Hepatocyte (in vitro differentiated cells): ENCODE results near the gene CCDC91.

Experiments used
- EZH2 ChIP-seq: fragments of 200-600 bp; sonication (generic); IDR thresholded peaks from 2 replicates; pipeline ENCODE4 v1.6.1; 2016; ENCODE audit warnings: antibody characterized with exemption, mild to moderate bottlenecking, borderline replicate concordance
- EZH2phosphoT487 ChIP-seq: fragments of 200-600 bp; sonication (generic); IDR thresholded peaks from one replicate; pipeline ENCODE4 v1.6.1; 2018; ENCODE audit warnings: antibody characterized with exemption, mild to moderate bottlenecking, low read depth, moderate library complexity; ENCODE audit not compliant: unreplicated experiment, severe bottlenecking
- TF ChIP-seq, protein P1 (sequence below): fragments of 200-600 bp; sonication (generic); IDR thresholded peaks from 2 replicates; pipeline ENCODE4 v1.5.1; 2016; ENCODE audit warnings: antibody characterized with exemption, mild to moderate bottlenecking; ENCODE audit not compliant: poor library complexity

DNA sequence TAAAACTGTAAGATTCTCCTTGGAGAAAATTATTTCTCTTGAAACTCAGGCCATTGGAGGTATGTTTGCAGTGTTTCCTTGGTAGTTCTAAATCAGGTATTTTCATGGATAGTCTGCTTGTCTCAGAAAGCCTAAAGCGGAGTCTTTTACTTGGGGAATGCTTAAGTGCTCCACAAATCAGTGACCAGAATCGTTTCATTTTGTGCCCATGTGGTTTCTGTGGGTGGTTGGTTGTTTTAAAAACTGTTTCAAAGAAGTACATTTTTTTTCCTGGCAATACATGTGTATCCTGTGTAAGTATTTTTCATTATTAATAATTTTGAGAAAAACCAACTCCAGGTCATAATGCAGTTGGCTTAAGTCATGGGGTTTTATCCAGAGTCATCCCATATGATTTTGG is 33.6 kb downstream of the CCDC91 start:
- TF ChIP-seq, protein P1, sequence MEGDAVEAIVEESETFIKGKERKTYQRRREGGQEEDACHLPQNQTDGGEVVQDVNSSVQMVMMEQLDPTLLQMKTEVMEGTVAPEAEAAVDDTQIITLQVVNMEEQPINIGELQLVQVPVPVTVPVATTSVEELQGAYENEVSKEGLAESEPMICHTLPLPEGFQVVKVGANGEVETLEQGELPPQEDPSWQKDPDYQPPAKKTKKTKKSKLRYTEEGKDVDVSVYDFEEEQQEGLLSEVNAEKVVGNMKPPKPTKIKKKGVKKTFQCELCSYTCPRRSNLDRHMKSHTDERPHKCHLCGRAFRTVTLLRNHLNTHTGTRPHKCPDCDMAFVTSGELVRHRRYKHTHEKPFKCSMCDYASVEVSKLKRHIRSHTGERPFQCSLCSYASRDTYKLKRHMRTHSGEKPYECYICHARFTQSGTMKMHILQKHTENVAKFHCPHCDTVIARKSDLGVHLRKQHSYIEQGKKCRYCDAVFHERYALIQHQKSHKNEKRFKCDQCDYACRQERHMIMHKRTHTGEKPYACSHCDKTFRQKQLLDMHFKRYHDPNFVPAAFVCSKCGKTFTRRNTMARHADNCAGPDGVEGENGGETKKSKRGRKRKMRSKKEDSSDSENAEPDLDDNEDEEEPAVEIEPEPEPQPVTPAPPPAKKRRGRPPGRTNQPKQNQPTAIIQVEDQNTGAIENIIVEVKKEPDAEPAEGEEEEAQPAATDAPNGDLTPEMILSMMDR: no peak
- no peak for TF ChIP-seq EZH2
- no peak for TF ChIP-seq EZH2phosphoT487
